SK-N-SH (cell line): ENCODE measurements around the gene B3GALT4. TPM values are rescaled to one million over a fixed set of nuclear protein-coding genes. Genes with fewer than 3 reads are reported as not detected.

Source experiments
- CTCF ChIA-PET: fragments of 300-600, 350-600 bp; formaldehyde crosslinking; extraction: SDS; loops from one replicate; lab custom pipeline; 2021; lab: Yijun Ruan, JAX
- POLR2A ChIA-PET: fragments of 350-600 bp; sonication (Branson Sonifier 250); formaldehyde crosslinking; extraction: SDS; loops from one replicate; lab custom pipeline; 2020; ENCODE audit warnings: antibody characterized with exemption, inconsistent platforms; lab: Yijun Ruan, JAX
- DNase-seq: peaks from one replicate; pipeline ENCODE4 v3.0.0; 2012
- H2AFZ ChIP-seq: fragments of 200-600 bp; sonication (generic); 2 replicates; pipeline ENCODE4 v1.8.1; 2016; ENCODE audit warnings: antibody characterized with exemption, mild to moderate bottlenecking, low read depth
- H3F3A ChIP-seq: fragments of 200-600 bp; sonication (generic); replicated peaks from 2 replicates; pipeline ENCODE3; 2016; ENCODE audit warnings: antibody characterized with exemption, mild to moderate bottlenecking; ENCODE audit not compliant: insufficient read depth
- H3K27ac ChIP-seq, 2 experiments: fragments of 200-500 bp in 1 of 2; fragments of 200-600 bp in 1 of 2; sonication (Bioruptor generic) in 1 of 2; sonication (generic), shearing (Covaris generic) in 1 of 2; 2 replicates each; pipeline versions ENCODE4 v1.5.1 to v1.6.1; 2014 to 2016; ENCODE audit warnings: low read depth in 2 of 2, inconsistent platforms in 1 of 2, low read length in 1 of 2, mild to moderate bottlenecking in 1 of 2, mixed read lengths in 1 of 2
- H3K27me3 ChIP-seq: fragments of 200-600 bp; sonication (generic), shearing (Covaris generic); 2 replicates; pipeline ENCODE4 v1.6.1; 2016; ENCODE audit warnings: mixed run types; ENCODE audit not compliant: insufficient read depth
- H3K36me3 ChIP-seq, 2 experiments: fragments of 200-500 bp in 1 of 2; fragments of 200-600 bp in 1 of 2; sonication (Bioruptor generic) in 1 of 2; sonication (generic) in 1 of 2; replicated peaks in 1 of 2; 2 replicates each; pipeline versions ENCODE3 to v1.5.1; 2014 to 2016; ENCODE audit warnings: low read length in 1 of 2, mild to moderate bottlenecking in 1 of 2; ENCODE audit not compliant: insufficient read depth in 2 of 2, control insufficient read depth in 1 of 2
- H3K4me1 ChIP-seq, 2 experiments: fragments of 200-500 bp in 1 of 2; fragments of 200-600 bp in 1 of 2; sonication (Bioruptor generic) in 1 of 2; sonication (generic), shearing (Covaris generic) in 1 of 2; 2 replicates each; pipeline versions ENCODE4 v1.5.1 to v1.6.1; 2014 to 2016; ENCODE audit warnings: low read depth in 1 of 2, low read length in 1 of 2, mixed run types in 1 of 2; ENCODE audit not compliant: insufficient read depth in 2 of 2, control insufficient read depth in 1 of 2
- H3K4me2 ChIP-seq: fragments of 200-600 bp; sonication (generic), shearing (Covaris generic); 2 replicates; pipeline ENCODE4 v1.6.1; 2017; ENCODE audit warnings: mixed run types
- H3K4me3 ChIP-seq, 2 experiments: fragments of 200-500 bp in 1 of 2; fragments of 200-600 bp in 1 of 2; sonication (Bioruptor generic) in 1 of 2; sonication (generic), shearing (Covaris generic) in 1 of 2; 2 replicates each; pipeline versions ENCODE4 v1.5.1 to v1.8.1; 2014 to 2016; ENCODE audit warnings: low read depth in 2 of 2, inconsistent platforms in 1 of 2, low read length in 1 of 2, mild to moderate bottlenecking in 1 of 2, mixed read lengths in 1 of 2, moderate library complexity in 1 of 2
- H3K79me2 ChIP-seq: fragments of 200-600 bp; sonication (generic); 2 replicates; pipeline ENCODE4 v1.8.1; 2017; ENCODE audit warnings: mild to moderate bottlenecking; ENCODE audit not compliant: insufficient read depth
- H3K9ac ChIP-seq: fragments of 200-600 bp; sonication (generic); 2 replicates; pipeline ENCODE4 v1.6.1; 2017; ENCODE audit warnings: mixed run types
- H3K9me2 ChIP-seq: fragments of 200-600 bp; sonication (generic); 2 replicates; pipeline ENCODE4 v1.6.1; 2017; ENCODE audit warnings: mixed run types
- H3K9me3 ChIP-seq: fragments of 200-600 bp; sonication (generic); 2 replicates; pipeline ENCODE4 v1.6.1; 2017; ENCODE audit warnings: mixed run types, mild to moderate bottlenecking, moderate library complexity
- H4K20me1 ChIP-seq: fragments of 200-600 bp; sonication (generic); 2 replicates; pipeline ENCODE4 v1.6.1; 2017; ENCODE audit warnings: mild to moderate bottlenecking, mixed run types; ENCODE audit not compliant: insufficient read depth
- CHD2 ChIP-seq: fragments of 150-350 bp; IDR thresholded peaks from 2 replicates; pipeline ENCODE4 v1.6.1; 2018; ENCODE audit warnings: low read length; ENCODE audit not compliant: partially characterized antibody
- FOSL2 ChIP-seq: IDR thresholded peaks from 2 replicates; pipeline ENCODE4 v1.4.0; 2012; ENCODE audit warnings: low read depth, mild to moderate bottlenecking, moderate library complexity, borderline replicate concordance
- FOXJ3 ChIP-seq: sonication (generic); formaldehyde crosslinking; IDR thresholded peaks from 2 replicates; pipeline ENCODE4 v1.5.1; 2020; ENCODE audit warnings: mild to moderate bottlenecking, missing genetic modification reagents
- GABPA ChIP-seq: IDR thresholded peaks from 2 replicates; pipeline ENCODE4 v1.4.0; 2012; ENCODE audit warnings: low read depth, mild to moderate bottlenecking
- JUND ChIP-seq: IDR thresholded peaks from 2 replicates; pipeline ENCODE4 v1.4.0; 2012
- MAX ChIP-seq: IDR thresholded peaks from 2 replicates; pipeline ENCODE4 v1.4.0; 2012; ENCODE audit warnings: low read depth
- NFIC ChIP-seq: IDR thresholded peaks from 2 replicates; pipeline ENCODE4 v1.4.0; 2012; ENCODE audit warnings: borderline replicate concordance
- PBX3 ChIP-seq: IDR thresholded peaks from 2 replicates; pipeline ENCODE4; 2012
- RAD21 ChIP-seq: IDR thresholded peaks from 2 replicates; pipeline ENCODE4 v1.6.1; 2012; ENCODE audit warnings: mild to moderate bottlenecking, low read length
- RFX5 ChIP-seq: IDR thresholded peaks from 2 replicates; pipeline ENCODE4 v1.6.1; 2012; ENCODE audit warnings: mild to moderate bottlenecking, improper control_type of control experiment, low read length
- RXRA ChIP-seq: IDR thresholded peaks from 2 replicates; pipeline ENCODE4 v1.4.0; 2012; ENCODE audit warnings: low read depth, mild to moderate bottlenecking, borderline replicate concordance
- SIN3A ChIP-seq: IDR thresholded peaks from 2 replicates; pipeline ENCODE4 v1.6.1; 2012; ENCODE audit warnings: low read depth, mild to moderate bottlenecking, low read length, moderate library complexity, borderline replicate concordance
- TAF1 ChIP-seq: IDR thresholded peaks from 2 replicates; pipeline ENCODE4 v1.6.1; 2012; ENCODE audit warnings: low read depth, mild to moderate bottlenecking, low read length, moderate library complexity, borderline replicate concordance
- TCF12 ChIP-seq: IDR thresholded peaks from 2 replicates; pipeline ENCODE4 v1.4.0; 2012
- USF2 ChIP-seq: fragments of 150-350 bp; IDR thresholded peaks from 2 replicates; pipeline ENCODE4 v1.6.1; 2017; ENCODE audit warnings: antibody characterized with exemption, low read length, low read depth, borderline replicate concordance
- YY1 ChIP-seq: IDR thresholded peaks from 2 replicates; pipeline ENCODE4 v1.4.0; 2012; ENCODE audit warnings: low read depth, mild to moderate bottlenecking
- WGBS: methylation state at CpG from one replicate; pipeline ENCODE4 v1.1.6; 2017; ENCODE audit warnings: low lambda C conversion rate; 5-methylcytosine and 5-hydroxymethylcytosine counted together
- polyA plus RNA-seq, 3 experiments: library from polyadenylated mRNA; depleted of rRNA; stranded (reverse); fragments of >200 nt; gene quantifications; 2 replicates each; pipeline ENCODE4 v1.2.3, GENCODE V29; 2012

Gene B3GALT4
- polyA plus RNA-seq, 1 of the 3 experiments (the other 2 are of a cell fraction), result 0.56 TPM

GRCh38 chr6:33319939-33320314, 43.0 kb downstream of the B3GALT4 start:
- no peaks in the 10 kb centered on the region for H3K27me3 ChIP-seq
- ChIA-PET CTCF (interaction anchor here (2.2 to 4.5 kb wide), 2 partner anchors 25 to 106 kb away, joined by 8 to 16 read pairs; no protein-coding TSS in a partner anchor), POLR2A (no interaction called here)
- no peak for DNase-seq
- no peaks in the 10 kb centered on the region for H4K20me1 ChIP-seq
- H3K27ac ChIP-seq, result peak overlapping the region; percentile 54 to 88
- H3K9me3 ChIP-seq, result no peaks in the 10 kb centered on the region
- 92% methylated on average over 3 of the region's 3 CpGs for WGBS
- H3F3A ChIP-seq, result peaks cover 49% of the 10 kb centered on the region
- TF ChIP-seq SIN3A (no peak), CHD2 (no peak), USF2 (no peak), RAD21 (no peak), PBX3 (no peak), RFX5 (no peak), TAF1 (no peak), GABPA (no peak), FOXJ3 (CRISPR knock-in tag) (no peak), YY1 (no peak)
- H2AFZ ChIP-seq, result no peak overlapping the region
- H3K4me3 ChIP-seq, result peak overlapping the region; percentile 29 to 79; a peak in 2 of 4 replicates
- peak overlapping the region; percentile 99 for H3K4me2 ChIP-seq
- H3K79me2 ChIP-seq, result peaks cover 51% of the 10 kb centered on the region
- no peaks in the 10 kb centered on the region for H3K9me2 ChIP-seq
- peaks cover 19 to 27% of the 10 kb centered on the region in 2 experiments for H3K36me3 ChIP-seq
- peaks cover 35 to 52% of the 10 kb centered on the region in 2 experiments; a peak in 3 of 4 replicates for H3K4me1 ChIP-seq
- H3K9ac ChIP-seq, result peak overlapping the region; percentile 87

- Histone ChIP-seq H3K4me2 (peak overlapping the region; percentile 99), H4K20me1 (no peaks in the 10 kb centered on the region), H3K4me1 (peaks cover 35 to 51% of the 10 kb centered on the region in 2 experiments; a peak in 3 of 4 replicates), H3K4me3 (peak overlapping the region; percentile 79 to 91), H3K9ac (peak overlapping the region; percentile 87), H2AFZ (no peak overlapping the region), H3K27me3 (no peaks in the 10 kb centered on the region), H3F3A (peaks cover 49% of the 10 kb centered on the region), H3K36me3 (peaks cover 19 to 27% of the 10 kb centered on the region in 2 experiments), H3K9me3 (no peaks in the 10 kb centered on the region), H3K79me2 (peaks cover 45% of the 10 kb centered on the region), H3K9me2 (no peaks in the 10 kb centered on the region), H3K27ac (peak overlapping the region; percentile 54 to 88)
- DNase-seq, result no peak
- 30% methylated on average over 26 of the region's 32 CpGs for WGBS
- POLR2A ChIA-PET, result interaction anchor here (0.8 kb wide), 1 partner anchor 48 kb away, joined by 3 read pairs; the partner anchor contains the start of gene RPS18
- CTCF ChIA-PET, result interaction anchor here (0.6 to 4.5 kb wide), 4 partner anchors 23 to 380 kb away, joined by 3 to 16 read pairs (median 6); no protein-coding TSS in a partner anchor
- TF ChIP-seq USF2 (no peak), NFIC (peak; percentile 73), MAX (peak; percentile 85), JUND (peak; percentile 58; the same call in 1 of the 2 replicates), RXRA (no peak), TCF12 (peak; percentile 26; the same call in 1 of the 2 replicates), FOSL2 (peak; percentile 60; the same call in 1 of the 2 replicates)
Measured at GRCh38 chr6:33320315-33321181, 43.6 kb downstream of the B3GALT4 start.
